Uterus (tissue), 2 donors: Measurements from ENCODE around the gene GPR143.

ENCODE experiments used
- POLR2A ChIP-seq, 2 donors: fragments of 450-650 bp; IDR thresholded peaks; one replicate each; pipeline ENCODE4 v1.6.1; 2016; ENCODE audit warnings: antibody characterized with exemption in 2 of 2, mild to moderate bottlenecking in 1 of 2, moderate library complexity in 1 of 2
- TF ChIP-seq, protein P1 (sequence below), 4 experiments: fragments of 200-600 bp in 2 of 4; fragments of 450-650 bp in 2 of 4; sonication (generic) in 2 of 4; IDR thresholded peaks; one replicate each; pipeline ENCODE4 v1.5.1; 2016 to 2019; ENCODE audit warnings: antibody characterized with exemption in 4 of 4, mild to moderate bottlenecking in 2 of 4, moderate library complexity in 1 of 4

DNA sequence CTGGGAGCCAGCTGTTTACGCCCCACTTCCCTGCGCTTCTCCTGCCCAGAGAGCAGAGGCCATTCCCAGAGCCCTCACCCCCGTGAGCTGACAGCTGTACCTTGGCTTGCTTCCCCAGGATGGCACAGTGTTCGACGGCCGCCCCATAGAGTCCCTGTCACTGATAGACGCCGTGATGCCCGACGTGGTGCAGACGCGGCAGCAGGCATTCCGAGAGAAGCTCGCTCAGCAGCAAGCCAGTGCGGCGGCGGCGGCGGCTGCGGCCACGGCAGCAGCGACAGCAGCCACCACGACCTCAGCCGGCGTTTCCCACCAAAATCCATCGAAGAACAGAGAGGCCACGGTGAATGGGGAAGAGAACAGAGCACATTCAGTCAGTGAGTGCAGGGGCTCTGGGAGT is 77.7 kb downstream of the GPR143 start:
- TF ChIP-seq, protein P1, sequence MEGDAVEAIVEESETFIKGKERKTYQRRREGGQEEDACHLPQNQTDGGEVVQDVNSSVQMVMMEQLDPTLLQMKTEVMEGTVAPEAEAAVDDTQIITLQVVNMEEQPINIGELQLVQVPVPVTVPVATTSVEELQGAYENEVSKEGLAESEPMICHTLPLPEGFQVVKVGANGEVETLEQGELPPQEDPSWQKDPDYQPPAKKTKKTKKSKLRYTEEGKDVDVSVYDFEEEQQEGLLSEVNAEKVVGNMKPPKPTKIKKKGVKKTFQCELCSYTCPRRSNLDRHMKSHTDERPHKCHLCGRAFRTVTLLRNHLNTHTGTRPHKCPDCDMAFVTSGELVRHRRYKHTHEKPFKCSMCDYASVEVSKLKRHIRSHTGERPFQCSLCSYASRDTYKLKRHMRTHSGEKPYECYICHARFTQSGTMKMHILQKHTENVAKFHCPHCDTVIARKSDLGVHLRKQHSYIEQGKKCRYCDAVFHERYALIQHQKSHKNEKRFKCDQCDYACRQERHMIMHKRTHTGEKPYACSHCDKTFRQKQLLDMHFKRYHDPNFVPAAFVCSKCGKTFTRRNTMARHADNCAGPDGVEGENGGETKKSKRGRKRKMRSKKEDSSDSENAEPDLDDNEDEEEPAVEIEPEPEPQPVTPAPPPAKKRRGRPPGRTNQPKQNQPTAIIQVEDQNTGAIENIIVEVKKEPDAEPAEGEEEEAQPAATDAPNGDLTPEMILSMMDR (IDR thresholded peaks at IDR 0.05) = no peak
- TF ChIP-seq POLR2A (IDR thresholded peaks at IDR 0.05) = no peak
